HG03469 (cell line): ENCODE results near the gene ANKRD10.
A peak's percentile ranks its signal among the peaks of the same experiment; 100 is the strongest.

ENCODE experiments used
- ATAC-seq: cut with Tn5 transposase; IDR thresholded peaks from one replicate; pipeline ENCODE4 v1.9.1; 2021; ENCODE audit warnings: mild to moderate bottlenecking, moderate library complexity, moderate number of reproducible peaks; ENCODE audit not compliant: unreplicated experiment

ANKRD10 gene

DNA sequence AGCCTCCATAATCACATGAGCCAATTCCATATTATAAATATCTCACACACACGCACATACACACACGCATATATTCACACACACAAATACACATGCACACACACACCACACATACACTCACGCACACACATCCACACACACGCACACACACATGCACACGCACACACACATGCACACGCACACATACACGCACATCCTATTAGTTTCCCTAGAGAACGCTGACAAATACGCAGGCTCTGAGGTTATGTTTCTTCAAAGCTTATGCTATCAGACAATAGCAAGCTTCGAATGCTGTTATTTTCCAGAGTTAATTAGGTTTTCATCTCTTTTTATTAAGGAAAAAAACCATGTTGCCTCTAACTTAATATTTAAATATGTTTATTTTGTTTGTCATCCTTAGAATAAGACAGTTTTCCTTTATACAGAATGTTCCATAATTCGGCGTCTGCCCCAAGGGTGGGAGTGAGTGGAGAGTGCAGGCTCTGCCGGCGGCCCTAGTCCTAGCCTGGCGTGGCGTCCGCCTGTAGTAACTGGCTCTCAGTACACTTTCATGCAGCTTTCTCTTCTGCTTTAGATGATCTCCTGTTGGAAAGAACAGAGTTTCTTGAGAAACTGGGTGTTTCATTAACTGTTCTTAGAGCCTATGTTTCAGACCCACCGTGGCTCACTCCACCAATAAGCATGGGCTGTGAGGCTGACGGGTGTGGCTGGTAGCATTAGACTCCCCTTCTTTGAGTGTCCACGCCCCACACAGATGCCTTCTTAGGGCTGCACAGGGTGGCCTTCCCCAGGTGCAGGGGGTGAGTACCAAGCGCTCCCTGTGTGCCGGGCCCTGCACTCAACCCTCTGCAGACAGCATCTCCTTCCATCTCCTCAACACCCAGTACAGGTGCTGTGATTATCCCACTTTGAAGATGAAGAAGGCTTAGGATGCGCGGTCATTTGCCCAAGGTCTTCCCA, 30.4 kb upstream of the ANKRD10 start:
- no peak for ATAC-seq

DNA sequence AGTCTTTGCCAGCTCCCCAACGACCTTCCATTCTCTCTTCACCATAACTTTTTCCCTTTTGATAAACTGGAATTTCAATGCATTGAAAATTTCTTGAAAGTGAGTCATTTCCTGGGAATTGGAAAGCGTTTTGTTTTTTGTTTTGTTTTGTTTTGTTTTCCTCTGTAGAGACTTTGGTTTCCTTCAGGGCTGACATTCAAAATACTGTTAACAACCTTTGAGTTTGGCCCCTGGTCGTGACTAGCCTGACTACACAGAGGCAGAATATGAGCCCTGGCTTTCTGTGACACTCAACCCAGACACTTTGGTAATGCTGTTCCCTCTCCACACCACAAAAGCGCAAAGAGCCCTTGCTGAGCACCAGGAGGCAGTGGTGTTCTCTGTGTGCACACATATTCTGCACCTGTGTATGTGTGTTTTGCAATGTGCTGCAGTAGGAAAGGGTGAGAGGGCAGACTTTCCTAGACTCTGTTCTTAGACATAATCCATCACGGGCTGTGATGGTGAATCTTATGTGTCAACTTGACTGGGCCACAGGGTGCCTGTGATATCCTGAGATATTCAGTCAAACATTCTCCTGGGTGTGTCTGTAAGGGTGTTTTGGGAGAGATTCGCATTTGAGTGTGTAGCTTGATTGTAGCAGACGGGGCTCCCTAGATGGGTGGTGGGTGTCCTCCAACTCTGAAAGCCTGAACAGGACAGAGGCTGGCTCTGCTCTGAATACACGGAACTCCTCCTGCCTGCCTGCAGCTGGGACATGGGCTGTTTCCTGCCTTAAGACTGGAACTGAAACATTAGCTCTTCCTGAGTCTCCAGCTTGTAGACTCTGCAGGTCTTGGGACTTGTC, 29.5 kb upstream of the ANKRD10 start:
- ATAC-seq, result peak; percentile 71

DNA sequence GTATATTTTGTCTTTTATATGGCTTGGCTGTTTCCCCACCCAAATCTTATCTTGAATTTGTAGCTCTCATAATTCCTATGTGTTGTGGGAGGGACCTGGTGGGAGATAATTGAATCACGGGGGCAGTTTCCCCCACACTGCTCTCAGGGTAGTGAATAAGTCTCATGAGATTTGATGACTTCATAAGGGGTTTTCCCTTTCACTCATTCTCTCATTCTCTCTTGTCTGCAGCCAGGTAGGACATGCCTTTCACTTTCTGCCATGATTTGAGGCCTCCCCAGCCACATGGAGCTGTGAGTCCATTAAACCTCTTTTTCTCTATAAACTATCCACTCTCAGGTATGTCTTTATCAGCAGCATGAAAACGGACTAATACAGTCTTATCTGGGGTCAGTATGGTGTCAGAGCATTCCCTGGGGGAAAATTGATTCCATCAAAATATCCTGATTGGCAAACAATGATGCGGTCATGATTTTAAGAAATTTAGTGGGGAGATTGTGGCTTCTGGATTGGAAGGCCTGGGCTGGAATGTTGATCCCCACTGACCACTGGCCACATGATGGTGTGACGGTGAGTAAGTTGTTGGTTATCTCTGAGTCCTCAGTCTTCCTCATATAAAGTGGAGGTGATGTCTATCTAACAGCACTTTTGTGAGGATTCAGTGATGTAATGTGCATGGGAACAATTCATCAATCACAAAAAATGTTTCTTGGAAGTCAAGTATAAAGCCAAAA, 27.5 kb upstream of the ANKRD10 start:
- peak; percentile 58 for ATAC-seq

DNA sequence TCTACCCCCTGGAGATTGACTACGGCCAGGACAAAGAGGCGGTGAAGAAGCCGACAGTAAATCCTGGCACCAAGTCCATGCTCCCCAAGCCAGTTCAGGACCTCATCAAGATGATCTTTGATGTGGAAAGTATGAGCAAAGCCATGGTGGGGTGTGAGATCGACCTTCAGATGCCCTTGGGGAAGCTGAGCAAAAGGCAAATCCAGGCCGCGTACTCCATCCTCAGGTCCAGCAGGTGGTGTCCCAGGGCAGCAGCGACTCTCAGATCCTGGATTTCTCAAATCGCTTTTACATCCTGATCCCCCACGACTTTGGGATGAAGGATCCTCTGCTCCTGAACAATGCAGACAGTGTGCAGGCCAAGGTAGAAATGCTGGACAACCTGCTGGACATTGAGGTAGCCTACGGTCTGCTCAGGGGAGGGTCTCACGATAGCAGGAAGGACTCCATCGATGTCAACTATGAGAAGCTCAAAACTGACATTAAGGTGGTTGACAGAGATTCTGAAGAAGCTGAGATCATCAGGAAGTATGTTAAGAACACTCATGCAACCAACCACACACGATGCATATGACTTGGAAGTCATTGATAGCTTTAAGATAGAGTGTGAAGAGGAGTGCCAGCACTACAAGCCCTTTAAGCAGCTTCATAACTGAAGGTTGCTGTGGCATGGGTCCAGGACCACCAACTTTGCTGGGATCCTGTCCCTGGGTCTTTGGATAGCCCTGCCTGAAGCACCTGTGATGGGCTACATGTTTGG, 24.0 kb upstream of the ANKRD10 start:
- ATAC-seq, result no peak

DNA sequence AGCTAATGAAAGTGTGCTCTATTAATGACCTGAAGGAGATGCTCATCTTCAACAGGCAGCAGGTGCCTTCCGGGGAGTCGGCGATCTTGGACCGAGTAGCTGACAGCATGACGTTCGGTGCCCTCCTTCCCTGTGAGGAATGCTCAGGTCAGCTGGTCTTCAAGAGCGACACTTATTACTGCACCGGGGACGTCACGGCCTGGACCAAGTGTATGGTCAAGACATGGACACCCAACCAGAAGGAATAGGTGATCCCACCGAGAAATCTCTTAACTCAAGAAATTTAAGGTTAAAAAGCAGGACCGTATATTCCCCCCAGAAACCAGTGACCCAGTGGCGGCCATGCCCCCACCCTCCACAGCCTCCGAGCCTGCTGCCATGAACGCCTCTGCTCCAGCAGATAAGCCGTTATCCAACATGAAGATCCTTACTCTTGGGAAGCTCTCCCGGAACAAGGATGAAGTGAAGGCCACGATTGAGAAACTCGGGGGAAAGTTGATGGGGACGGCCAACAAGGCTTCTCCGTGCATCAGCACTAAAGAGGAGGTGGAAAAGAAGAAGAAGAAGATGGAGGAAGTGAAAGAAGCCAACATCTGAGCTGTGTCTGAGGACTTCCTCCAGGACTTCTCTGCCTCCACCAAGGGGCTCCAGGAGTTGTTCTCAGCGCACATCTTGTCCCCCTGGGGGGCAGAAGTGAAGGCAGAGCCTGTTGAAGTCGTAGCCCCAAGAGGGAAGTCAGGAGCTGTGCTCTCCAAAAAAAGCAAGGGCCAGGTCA, 22.8 kb upstream of the ANKRD10 start:
- no peak for ATAC-seq

DNA sequence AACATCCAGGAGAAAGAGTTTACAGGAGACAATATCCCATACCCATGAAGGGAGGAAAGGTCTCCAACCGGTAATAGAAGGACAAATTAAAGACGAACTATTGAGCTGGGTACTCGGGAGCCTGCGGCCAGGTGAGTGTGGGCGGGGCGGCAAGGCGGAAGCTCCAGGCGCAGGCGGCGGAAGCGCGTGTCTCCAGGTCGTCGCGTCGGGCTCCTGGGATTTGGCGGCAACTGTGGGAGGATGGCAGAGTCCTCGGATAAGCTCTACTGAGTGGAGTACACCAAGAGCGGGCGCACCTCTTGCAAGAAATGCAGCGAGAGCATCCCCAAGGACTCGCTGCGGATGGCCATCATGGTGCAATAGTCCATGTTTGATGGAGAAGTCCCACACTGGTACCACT, 21.6 kb upstream of the ANKRD10 start:
- no peak for ATAC-seq

DNA sequence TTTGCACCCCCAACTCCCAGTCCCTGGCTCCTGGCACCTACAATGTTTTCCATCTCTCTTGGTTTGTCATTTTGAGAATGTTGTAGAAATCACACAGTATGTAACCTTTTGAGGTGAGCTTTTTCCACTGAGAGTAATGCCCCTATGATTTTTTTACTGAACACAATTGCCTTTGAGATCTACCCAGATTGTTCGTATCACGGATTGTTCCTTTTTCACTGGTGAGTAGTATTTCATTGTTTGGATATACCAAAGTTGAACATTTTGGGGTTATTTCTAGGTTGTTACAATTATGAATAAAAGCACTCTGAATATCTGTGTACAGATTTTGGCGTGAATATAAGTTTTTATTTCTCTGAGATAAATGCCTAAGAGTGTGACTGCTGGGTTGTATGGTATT, 17.7 kb upstream of the ANKRD10 start:
- ATAC-seq, result no peak

DNA sequence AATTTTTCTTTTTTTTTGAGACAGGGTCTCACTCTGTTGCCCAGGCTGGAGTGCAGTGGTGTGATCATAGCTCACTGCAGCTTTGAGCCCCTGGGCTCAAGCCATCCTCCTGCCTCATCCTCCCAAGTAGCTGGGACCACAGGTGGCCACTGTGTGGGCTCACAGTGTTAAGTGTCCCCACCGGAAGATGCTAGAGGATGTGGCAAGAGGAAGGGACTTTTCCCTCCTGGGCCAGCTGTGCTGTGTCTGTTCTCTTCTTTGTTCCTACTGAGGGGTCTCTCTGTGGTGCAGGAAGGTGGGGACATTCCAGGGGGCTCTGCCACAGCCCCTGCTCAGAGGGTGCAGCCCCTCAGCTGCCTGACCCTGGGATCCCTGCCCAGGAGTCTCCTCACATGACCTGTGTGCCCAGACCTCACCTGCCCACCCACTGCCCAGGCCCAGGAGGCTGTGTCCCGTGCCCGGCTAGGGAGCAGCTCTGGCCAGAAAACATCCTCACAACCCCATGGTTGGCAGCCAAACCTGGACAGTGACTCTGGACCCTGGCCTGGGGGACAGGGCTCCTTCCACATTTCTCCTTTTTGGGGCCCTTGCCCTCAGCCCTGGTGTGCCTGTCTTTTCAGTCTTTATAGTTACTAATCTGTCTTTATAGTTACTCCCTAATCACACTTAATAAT, 14.4 kb upstream of the ANKRD10 start:
- ATAC-seq, result no peak

DNA sequence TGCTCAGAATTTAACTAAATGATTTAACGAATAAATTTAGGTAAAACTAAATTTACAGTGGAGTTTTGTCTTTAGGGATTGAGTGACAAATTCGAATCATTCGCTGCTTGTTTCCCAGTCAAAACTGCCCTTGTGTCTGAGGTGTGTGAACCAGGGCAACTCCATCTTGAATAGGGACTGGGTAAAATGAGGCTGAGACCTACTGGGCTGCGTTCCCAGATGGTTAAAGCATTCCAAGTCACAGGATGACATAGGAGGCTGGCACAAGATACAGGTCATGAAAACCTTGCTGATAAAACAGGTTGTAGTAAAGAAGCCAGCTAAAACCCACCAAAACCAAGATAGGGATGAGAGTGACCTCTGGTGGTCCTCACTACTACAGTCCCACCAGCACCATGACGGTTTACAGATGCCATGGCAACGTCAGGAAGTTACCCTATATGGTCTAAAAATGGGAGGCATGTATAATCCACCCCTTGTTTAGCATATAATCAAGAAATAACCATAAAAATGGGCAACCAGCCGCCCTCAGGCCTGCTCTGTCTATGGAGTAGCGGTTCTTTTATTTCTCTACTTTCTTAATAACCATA, 10.2 kb upstream of the ANKRD10 start:
- ATAC-seq, result no peak

DNA sequence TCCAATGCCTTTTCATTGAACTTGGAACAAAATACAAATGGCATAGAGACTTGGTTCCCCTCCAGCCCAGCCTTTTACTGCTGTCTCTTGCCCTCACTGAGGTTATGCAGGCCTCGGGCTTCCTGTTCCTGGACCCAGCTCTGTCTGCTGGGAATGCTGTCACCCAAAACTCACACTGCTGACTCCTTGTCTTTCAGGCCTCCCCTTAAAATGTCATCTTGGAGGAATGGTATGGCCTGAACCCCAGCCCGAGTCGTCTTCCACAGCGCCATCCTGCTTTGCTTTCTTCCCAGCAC, 9.7 kb upstream of the ANKRD10 start:
- ATAC-seq, result no peak

DNA sequence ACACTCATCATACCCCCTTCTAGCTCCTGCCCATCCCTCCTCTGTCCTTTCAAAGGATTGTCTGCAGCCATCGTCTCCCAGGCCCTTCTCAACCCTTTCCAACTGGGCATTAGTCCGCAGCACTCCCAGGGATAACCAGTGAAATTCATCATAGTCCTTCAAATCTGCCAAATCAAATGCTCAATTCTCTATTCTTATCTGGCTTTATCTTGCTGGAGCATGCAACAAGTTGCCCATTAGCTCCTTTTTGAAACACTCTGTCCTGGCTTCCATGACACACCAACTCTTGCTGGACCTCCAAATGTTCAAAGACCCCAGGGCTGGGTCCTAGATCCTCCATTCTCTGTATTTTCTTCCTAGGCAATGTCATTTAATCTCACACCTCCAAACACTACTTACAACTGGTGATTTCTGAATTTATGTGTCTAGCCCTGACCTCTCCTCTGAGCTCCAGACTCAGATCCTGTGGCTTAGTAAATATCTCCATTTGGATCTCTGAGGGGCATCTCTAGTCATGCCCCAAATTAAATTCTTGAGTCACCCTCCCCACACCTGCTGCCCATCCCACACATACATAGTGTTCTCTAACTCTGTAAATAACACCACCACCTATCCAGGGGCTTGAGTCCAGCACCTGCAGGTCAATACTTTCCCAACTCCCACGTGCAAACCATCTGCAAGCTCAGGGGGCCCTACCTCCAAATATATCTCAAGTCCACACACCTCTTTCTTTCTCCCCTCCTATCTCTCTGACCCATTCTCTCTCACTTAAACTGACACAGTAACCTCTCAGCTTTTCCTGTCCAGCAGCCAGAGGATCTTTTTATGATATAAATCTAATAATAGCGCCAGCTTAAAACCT, 9.1 kb upstream of the ANKRD10 start:
- no peak for ATAC-seq

DNA sequence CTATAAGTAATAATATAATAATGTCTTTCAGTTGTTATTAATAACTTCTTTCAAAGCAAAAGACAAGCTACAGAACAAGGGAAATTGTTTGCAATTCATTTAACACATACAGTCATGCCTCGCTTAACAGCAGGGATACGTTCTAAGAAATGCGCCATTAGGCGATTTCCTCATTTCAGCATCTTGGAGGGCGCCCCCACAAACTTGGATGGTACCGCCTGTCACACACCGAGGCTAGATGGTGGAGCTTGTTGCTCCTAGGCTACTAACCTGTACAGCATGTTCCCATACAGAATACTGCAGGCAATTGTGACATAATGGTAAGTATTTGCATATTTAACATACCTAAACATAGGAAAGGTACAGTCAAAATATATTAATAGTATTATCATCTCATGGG, 8.2 kb upstream of the ANKRD10 start:
- no peak for ATAC-seq

DNA sequence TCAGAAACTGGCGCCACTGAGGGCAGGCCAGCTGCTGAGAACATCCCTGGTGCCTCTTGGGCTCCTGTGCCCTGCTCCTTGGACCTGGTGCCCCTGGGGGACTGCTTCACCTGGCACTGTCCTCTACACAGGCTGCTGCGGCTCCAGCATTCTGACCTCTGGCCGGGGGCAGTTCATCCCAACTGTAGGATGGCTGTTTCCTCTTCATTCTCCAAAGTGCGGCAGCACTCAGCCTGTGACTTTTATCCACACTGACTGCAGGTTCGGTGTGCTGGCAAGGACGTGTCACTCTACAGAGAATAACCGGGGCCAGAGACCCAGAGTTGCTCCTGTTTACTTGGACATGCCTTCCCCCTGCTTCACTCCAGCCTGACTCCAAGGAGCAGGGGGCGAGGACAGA, 7.6 kb upstream of the ANKRD10 start:
- ATAC-seq, result no peak

DNA sequence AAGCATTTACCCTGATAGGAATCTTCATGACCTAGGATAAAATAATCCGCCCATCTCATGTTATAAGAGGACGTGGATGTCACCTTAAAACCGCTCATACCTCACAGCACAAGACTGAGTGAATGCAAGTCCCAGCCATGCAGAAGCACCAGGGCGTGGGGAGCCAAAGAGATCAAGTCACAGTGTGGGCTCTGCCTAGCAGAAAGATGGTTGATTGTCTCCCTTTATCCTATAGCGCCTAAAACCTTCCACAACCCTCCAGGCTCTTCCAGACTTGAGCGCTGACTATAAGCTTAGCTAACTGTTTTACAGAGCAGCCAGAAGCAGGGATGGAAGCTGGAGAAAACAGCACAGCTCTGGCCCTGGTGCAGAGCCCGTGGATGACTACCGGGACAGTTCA, 6.8 kb upstream of the ANKRD10 start:
- ATAC-seq, result no peak

DNA sequence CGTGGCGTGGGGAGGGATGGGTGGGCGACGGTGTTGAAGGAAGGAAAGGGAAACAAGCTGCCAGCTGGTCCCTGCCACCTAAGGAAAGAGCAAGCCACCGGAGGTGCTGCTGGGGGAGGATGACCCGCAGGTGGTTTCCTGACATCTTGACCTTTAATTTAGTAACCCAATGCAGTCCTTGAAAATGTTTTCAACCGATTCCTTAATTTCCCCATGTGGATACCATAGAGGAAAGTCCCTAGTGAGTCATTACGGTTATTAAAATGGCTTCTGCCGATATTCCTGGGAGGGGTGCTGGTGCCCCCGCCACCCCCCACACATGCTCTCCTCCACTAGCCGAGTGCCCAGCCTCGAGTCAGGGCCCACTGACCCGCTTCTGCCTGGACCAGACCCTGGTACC, 6.3 kb upstream of the ANKRD10 start:
- ATAC-seq, result no peak

DNA sequence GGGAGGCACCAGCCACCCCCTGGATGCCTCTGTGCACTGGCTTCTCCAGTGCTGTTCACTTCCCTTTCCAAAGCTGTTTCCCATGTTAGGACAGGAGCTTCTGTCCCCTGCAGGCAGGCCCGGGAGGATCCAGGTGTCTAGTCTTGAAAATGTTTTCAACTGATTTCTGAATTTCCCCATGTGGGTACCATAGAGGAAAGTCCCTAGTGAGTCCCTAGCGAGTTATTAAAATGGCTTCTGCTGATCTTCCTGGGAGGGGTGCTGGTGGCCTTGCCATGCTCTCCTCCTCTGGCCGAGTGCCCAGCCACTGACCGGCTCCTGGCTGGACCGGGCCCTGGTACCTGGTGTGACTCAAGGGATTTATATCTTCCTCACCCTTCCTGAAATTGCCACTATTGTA, 5.2 kb upstream of the ANKRD10 start:
- no peak for ATAC-seq

DNA sequence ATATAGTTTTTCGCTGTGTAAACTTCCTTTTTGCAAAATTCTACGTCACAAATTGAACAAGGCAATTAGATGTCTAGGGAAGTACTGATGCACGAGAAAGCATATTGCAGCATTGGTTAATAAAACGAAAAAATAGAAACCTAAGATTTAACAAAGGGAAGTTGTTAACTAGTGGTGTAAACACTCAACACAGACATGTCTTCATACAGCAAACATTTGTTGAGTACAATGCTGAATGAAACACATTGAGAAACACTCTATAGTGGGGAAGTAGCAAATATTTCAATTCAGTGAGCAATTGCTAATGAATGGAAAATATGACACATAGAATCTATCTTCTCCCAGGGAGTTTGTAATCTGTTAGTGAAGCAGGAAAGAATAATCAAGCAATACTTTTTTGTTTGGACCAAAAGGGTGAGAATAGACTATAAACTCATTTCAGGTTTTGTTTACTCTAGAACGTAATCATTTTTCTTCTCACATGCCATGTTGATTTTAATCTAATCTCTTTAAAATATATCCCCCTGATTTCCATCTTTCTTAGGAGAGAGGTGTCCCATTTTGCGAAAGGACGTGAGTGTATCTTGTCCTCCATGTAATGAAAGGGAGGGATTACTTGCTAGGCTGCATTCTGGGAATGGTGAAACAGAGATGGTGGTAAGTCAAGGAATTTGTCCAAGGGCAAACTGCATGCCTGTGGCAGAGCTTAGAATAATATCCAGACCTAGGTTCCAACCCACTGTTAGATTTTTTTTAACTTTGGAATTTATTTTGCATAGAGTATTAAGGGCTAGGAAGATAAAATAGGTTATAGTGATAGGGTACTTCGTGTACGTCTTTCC, 1.7 kb upstream of the ANKRD10 start:
- ATAC-seq, result no peak
